Adipose tissue (tissue), 3 donors: ENCODE data around the gene TPGS1. TPM values are rescaled to one million over a fixed set of nuclear protein-coding genes. Genes with fewer than 3 reads are reported as not detected.

Source experiments
- H3K27ac ChIP-seq: one replicate; pipeline ENCODE4 v1.5.1; 2013; ENCODE audit warnings: low read depth, low read length
- WGBS, 3 donors: extraction: QIAGEN DNeasy Blood & Tissue Kit; methylation state at CpG; one replicate each; pipeline ENCODE4 v1.1.7; 2013; 5-methylcytosine and 5-hydroxymethylcytosine counted together
- polyA plus RNA-seq, 3 donors: library from polyadenylated mRNA; stranded (reverse); fragments of 200-250 nt; gene quantifications; one replicate each; pipeline ENCODE4 v1.2.3, GENCODE V29; 2013
- donor health status: healthy with polysubstance abuse.
- donor health status: Bipolar disorder and iron deficiency.
- donor health status: healthy.

Gene TPGS1
- polyA plus RNA-seq, 3 donors, result 11.5 to 26.8 (median 18.6) TPM

DNA sequence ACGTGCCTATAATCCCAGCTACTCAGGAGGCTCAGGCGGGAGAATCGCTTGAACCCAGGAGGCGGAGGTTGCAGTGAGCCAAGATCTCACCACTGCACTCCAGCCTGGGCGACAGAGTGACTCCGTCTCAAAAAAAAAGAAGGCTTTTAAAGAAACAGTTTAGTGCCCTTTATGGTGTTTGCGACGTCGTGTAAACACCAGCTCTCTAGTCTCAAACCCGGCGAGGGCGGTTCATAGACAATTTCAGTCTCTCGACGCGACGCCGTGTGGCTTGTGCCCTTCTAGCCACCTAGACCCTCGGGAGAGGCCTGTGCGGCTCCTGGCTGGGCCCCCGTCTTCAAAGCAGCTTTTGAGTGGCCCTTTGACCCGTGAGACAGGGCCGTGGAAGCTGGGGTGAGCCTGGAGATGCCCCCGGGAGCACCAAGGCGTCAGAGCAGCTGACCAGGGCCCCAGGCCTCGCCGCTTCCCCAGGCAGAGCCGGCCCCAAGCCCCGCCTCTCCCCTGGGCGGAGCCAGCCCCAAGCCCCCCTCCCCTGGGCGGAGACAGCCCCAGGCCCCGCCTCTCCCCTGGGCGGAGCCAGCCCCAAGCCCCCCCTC, 16.1 kb upstream of the TPGS1 start:
- H3K27ac ChIP-seq, result no peak overlapping the region
- 81 to 85% (median 82%) methylated on average over 27 to 31 of the region's 32 CpGs for WGBS, 3 donors

DNA sequence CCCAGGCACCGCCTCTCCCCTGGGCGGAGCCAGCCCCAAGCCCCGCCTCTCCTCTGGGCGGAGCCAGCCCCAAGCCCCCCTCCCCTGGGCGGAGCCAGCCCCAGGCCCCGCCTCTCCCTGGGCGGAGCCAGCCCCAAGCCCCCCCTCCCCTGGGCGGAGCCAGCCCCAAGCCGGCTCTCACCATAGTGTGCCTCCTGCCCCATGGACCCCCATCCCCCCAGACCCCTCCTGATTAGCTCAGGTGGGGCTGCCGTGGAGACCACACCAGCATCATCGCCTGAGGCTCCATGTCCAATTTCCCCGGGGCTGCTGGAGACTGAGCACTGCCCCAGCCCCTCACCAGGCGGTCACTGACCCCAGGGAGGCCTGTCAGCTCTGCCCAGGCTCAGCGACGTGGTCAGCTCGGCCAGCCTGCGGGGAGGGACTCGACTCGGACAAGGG, 15.2 kb upstream of the TPGS1 start:
- 66 to 77% (median 70%) methylated on average over 11 to 17 of the region's 19 CpGs for WGBS, 3 donors
- H3K27ac ChIP-seq, result no peak overlapping the region

DNA sequence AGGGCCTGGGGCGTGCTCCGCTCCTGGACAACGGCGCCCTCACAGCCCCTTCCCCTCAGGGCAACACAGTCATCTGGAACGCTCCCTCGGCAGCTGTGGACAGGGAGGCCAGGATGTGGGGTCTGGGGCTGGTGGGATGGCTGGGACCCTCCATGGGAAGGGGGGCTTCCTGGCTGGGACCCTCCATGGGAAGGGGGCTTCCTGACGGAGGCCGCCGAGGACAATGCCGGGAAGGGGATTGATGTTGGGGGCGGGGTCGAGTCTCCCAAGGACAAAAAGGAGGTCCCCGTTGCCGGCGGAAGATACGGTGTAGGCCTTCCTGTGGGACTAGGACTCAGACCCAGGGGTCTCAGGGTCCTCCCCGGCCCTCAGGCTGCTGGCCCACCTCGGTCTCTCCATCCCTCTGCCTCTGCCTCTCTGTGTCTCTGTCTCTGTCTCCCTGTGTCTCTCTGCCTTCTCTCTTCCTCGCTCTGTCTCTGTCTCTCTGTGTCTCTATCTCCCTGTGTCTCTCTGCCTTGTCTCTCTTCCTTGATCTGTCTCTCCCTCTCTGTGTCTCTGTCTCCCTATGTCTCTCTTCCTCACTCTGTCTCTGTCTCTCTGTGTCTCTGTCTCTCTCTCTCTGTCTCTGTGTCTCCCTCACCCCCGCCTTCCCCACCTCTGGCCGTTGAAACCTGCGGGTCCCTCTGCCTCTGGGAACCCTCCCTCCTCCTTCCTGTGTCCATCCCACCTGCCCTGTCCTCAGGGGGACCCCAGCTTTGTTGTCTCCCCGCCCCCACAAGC, 13.7 kb upstream of the TPGS1 start:
- H3K27ac ChIP-seq, result no peak overlapping the region
- WGBS, 3 donors, result 55 to 60% (median 58%) methylated on average over 23 of the region's 23 CpGs

DNA sequence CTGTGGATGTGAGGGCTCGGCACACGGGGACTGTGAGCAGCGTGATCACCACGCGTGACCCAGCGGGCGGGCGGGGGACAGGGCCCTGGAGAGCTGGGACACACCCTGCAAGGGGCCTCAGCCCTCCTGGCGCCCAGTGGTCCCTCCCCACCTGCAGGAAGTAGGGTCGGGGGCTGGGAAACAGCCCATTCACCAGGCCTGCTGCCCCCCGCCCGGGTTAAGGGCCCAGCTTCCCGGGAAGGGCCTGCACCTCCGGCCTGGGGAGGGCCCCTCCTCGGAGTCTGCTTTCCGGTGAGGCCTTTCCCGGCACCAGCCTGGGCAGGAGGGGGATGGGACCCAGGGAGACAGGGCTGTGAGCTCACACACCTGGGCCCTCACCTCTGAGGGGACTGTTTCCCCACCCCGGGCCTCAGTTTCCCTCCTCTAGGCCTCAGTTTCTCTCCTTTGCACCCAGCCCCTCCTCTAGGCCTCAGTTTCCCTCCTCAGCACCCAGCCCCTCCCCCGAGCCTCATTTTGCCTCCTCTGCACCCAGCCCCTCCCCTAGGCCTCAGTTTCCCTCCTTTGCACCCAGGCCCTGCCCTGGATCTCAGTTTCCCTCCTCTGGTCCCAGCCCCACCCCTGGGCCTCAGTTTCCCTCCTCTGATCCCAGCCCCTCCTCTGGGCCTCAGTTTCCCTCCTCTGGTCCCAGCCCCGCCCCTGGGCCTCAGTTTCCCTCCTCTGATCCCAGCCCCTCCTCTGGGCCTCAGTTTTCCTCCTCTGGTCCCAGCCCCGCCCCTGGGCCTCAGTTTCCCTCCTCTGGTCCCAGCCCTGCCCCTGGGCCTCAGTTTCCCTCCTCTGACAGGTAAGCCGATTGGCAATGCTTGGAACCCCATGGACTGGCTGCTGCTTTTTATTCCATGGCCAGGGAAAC, 12.9 kb upstream of the TPGS1 start:
- WGBS, 3 donors, result 34 to 42% (median 37%) methylated on average over 21 to 22 of the region's 22 CpGs
- no peak overlapping the region for H3K27ac ChIP-seq

DNA sequence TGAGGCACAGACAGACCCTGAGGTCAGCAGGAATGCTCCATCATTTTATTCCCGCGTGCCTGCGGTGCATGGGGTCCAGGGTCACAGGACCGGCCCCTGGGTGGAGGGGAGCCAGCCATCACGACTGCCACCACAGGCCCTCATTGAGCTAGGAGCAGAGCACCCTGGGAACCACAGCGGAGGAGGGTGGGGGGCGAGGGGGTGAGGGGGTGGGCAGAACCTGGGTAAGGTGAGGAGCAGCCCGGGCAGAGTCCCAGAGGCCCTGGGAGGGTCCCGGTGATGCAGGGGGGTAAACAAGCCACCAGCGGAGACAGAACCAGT, 12.3 kb upstream of the TPGS1 start:
- H3K27ac ChIP-seq, result no peak overlapping the region
- 36 to 61% (median 52%) methylated on average over 10 of the region's 10 CpGs for WGBS, 3 donors

DNA sequence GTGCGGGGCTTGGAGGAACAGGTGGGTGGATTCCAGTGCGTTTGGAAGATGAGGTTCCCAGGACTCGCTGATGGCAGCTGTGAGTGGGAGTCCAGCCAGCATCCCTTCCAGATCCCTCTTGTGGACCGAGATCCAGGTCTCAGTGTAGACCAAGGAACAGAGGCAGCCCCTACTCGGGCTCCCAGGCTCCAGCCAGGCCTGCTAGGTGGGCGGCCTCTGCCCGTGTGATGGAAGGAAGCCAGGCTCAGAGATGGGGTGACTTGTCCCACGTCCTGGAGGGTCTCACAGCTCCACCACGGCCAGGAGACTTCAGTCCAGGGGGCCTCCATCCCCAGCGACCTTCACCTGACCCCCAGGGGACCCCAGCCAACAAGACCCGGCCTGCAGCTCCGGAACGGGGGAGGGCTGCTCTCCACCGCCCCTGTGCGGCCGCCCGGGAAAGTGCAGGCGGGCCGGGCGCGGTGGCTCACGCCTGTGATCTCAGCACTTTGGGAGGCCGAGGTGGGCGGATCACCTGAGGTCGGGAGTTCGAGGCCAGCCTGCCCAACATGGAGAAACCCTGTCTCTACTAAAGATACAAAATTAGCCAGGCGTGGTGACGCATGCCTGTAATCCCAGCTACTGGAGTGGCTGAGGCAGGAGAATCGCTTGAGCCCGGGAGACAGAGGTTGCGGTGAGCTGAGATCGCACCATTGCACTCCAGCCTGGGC, 11.7 kb upstream of the TPGS1 start:
- no peak overlapping the region for H3K27ac ChIP-seq
- WGBS, 3 donors, result 16 to 18% (median 16%) methylated on average over 32 of the region's 32 CpGs

DNA sequence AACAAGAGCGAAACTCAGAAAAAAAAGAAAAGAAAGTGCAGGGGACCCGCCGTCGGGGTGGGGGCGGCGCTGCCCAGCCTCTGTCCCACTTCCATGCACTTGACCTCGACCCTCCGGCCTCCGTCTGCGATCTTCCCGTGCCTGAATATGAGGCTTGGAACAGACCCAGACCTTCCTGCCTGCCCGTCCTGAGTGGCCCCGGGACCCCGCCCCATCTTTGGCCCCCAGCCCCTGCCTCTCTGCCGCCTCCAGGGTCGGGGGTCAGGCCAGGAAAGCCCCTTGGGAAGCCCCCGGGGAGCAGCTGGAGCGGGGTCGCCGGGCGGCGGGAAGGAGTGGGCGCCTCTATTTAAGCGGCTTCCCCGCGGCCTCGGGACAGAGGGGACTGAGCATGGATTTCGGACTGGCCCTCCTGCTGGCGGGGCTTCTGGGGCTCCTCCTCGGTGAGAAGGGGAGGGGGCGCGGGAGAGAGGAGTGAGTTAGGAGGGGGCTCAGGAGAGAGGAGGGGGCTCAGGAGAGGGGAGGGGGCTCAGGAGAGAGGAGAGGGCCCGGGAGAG, 11.1 kb upstream of the TPGS1 start, which contains the start of gene MADCAM1:
TSS of gene MADCAM1 (plus strand) at position 375 of the 554 bp plus-strand sequence. CDS start at position 389, 14 bp downstream.
- WGBS, 3 donors, result 6 to 7% (median 7%) methylated on average over 28 to 33 of the region's 33 CpGs
- no peak within 1 kb of the TSS for H3K27ac ChIP-seq

DNA sequence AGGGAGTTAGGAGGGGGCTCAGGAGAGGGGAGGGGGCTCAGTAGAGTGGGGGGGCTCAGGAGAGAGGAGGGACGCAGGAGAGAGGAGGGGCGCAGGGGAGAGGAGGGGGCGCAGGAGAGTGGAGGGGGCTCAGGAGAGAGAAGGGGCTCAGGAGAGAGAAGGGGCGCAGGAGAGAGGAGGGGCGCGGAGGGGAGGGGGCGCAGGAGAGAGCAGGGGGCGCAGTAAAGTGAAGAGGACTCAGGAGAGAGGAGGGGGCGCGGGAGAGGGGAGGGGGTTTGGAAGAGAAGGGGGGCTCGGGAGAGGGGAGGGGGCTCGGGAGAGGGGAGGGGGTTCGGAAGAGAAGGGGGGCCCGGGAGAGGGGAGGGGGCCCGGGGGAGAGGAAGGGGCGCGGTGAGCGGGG, 10.3 kb upstream of the TPGS1 start:
- 8 to 9% (median 8%) methylated on average over 7 to 17 of the region's 18 CpGs for WGBS, 3 donors
- H3K27ac ChIP-seq, result no peak overlapping the region

DNA sequence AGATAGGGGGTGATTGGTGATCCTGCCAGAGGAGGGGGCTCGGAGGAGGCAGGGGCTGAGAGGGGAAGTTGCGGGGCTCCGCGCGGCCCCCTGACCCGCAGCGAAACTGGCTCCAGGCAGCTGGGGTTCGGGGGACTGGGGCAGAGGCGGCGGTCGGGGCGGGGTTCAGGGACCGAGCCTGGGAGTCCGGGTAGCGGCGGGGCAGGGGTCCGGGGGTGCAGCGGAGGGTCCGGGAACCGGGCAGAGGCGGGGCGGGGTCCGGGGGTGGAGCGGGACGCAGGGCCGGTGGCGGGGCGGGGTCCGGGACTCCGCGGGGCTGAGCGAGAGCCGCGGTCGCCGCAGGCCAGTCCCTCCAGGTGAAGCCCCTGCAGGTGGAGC, 9.8 kb upstream of the TPGS1 start:
- no peak overlapping the region for H3K27ac ChIP-seq
- 0 to 3% (median 1%) methylated on average over 11 to 36 of the region's 36 CpGs for WGBS, 3 donors

DNA sequence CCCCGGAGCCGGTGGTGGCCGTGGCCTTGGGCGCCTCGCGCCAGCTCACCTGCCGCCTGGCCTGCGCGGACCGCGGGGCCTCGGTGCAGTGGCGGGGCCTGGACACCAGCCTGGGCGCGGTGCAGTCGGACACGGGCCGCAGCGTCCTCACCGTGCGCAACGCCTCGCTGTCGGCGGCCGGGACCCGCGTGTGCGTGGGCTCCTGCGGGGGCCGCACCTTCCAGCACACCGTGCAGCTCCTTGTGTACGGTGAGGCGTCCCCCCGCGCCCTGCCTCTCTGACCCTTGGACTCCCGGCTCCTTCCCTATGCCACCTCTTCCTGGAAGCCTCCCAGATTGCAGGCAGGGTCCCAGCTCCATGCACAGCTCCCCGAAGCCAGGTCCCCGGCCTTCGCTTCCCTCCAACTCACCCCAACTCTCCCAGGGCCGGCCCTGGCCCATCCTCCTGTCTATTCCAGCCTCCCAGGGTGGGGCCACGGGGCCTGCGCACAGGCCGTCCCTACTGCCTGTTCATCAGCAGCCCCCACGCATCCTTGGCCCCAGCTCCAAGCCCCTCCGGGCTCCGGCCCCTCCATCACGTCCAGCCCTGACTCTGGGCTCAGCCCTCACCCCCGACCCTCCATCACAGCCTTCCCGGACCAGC, 9.3 kb upstream of the TPGS1 start:
- H3K27ac ChIP-seq, result no peak overlapping the region
- WGBS, 3 donors, result 5 to 12% (median 11%) methylated on average over 31 to 49 of the region's 50 CpGs

DNA sequence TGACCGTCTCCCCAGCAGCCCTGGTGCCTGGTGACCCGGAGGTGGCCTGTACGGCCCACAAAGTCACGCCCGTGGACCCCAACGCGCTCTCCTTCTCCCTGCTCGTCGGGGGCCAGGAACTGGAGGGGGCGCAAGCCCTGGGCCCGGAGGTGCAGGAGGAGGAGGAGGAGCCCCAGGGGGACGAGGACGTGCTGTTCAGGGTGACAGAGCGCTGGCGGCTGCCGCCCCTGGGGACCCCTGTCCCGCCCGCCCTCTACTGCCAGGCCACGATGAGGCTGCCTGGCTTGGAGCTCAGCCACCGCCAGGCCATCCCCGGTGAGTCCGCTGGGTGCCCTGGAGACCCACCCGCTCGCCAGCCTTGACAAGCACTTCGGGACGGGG, 8.8 kb upstream of the TPGS1 start:
- no peak overlapping the region for H3K27ac ChIP-seq
- WGBS, 3 donors, result 13 to 27% (median 27%) methylated on average over 18 to 26 of the region's 26 CpGs

DNA sequence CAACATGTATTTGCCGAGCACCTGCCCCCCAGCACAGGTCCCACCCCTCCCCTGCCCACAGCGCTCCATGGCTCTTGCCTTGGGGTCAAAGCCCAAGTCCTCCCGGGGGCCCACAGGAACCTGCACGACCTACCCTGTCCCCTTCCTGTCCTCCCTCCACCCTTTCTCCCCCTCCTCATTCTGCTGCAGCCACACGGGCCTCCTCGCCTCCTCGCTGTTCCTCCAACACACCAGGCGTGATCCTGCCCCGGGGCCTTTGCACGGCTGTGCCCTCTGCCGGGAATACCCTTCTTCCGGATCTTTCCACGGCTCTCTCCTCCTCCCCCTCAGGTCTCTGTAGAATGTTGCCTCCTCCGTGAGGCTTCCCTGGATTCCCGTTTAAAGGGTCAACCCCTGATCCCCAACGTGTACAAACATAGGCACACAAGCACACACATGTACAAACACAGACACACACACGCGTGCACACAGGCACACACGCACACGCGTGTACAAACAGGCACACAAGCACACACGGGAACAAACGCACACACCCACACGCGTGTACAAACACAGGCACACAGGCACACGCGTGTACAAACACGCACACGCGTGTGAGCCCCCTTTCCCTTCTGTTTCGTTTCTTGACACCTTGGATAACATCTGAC, 8.2 kb upstream of the TPGS1 start:
- H3K27ac ChIP-seq, result no peak overlapping the region
- 71 to 81% (median 78%) methylated on average over 31 of the region's 31 CpGs for WGBS, 3 donors

DNA sequence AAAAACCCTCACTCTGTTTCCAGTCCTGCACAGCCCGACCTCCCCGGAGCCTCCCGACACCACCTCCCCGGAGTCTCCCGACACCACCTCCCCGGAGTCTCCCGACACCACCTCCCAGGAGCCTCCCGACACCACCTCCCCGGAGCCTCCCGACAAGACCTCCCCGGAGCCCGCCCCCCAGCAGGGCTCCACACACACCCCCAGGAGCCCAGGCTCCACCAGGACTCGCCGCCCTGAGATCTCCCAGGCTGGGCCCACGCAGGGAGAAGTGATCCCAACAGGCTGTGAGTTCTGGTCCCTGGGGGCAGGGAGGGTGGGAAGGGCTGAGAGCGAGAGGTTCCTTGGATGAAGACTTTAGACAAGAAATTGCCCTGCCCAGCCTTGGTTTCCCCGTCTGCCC, 5.7 kb upstream of the TPGS1 start:
- WGBS, 3 donors, result 82 to 87% (median 82%) methylated on average over 17 of the region's 17 CpGs
- no peak overlapping the region for H3K27ac ChIP-seq

DNA sequence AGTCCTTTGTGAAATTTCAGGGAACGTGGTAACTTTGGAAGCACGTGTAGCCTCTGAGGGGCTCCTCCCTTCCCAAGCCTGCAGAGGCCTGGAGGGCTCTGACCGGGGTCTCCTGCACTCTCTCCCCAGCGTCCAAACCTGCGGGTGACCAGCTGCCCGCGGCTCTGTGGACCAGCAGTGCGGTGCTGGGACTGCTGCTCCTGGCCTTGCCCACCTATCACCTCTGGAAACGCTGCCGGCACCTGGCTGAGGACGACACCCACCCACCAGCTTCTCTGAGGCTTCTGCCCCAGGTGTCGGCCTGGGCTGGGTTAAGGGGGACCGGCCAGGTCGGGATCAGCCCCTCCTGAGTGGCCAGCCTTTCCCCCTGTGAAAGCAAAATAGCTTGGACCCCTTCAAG, 2.7 kb upstream of the TPGS1 start:
- no peak overlapping the region for H3K27ac ChIP-seq
- WGBS, 3 donors, result 84 to 92% (median 90%) methylated on average over 14 of the region's 14 CpGs

DNA sequence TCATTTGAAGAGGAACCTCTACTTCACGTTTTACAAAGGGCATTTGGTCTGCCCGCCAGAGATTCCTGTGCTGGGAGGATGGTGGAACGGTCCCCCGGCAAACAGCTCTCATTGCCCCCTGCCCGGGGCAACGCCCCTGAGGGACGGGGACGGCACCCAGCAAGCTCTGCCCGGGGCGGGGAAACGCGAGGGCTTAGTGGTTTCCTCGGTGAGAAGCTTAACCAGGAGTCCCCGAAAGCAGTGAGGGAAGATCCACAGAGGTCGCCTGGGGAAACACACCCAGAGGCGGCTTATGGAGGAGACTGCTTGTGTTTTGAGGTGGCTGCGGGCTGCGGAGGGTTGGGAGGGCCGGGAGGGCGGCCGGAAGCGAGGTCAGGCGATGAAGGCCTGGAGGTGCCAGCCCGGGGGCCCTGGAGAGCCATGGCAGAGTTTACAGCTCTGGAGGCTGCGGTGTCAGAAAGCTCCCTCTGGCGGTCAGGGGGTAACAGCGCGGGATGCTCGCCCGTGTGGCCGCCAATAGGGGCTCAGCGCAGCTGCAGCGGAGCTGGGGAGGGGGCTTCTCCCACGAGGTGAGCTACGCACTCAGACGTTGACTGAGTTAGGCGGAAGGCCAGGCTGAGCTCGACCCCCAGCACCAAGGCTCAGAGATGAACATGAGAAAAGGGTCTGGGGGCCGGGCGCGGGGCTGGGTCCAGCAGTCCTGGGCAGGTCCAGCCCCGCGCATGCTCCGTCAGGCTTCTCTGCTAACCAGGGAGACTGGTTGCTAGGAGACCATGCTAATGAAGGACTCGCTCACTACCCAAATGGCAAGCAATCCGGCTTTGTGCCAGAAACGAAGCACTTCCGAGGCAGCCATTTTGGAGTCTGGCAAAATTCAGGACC, 652 bp upstream of the TPGS1 start:
- peak overlapping the region; percentile 82 for H3K27ac ChIP-seq

More for the DNA sequence above, 652 bp upstream of the TPGS1 start:
- WGBS, 3 donors, result 2 to 6% (median 3%) methylated on average over 48 of the region's 48 CpGs
